AG09309 (cell line): ENCODE results near the gene DPP10.

ENCODE experiments used
- DNase-seq: peaks from one replicate; pipeline ENCODE4 v3.0.0-alpha.2; 2010; ENCODE audit warnings: low read depth
- H3K4me3 ChIP-seq: 2 replicates; pipeline ENCODE4 v1.5.1; 2011; ENCODE audit warnings: mild to moderate bottlenecking, low read depth, low read length, moderate library complexity; ENCODE audit not compliant: control insufficient read depth
- TF ChIP-seq, protein P1 (sequence below): IDR thresholded peaks from 2 replicates; pipeline ENCODE4 v1.5.1; 2011; ENCODE audit warnings: mild to moderate bottlenecking, low read depth, low read length, inconsistent platforms; ENCODE audit not compliant: insufficient read depth, control insufficient read depth; ENCODE audit errors: missing control alignments

The DPP10 gene

GRCh38 chr2:115094441-115094840 is 652.0 kb downstream of the DPP10 start:
- DNase-seq: no peak
- TF ChIP-seq, protein P1, sequence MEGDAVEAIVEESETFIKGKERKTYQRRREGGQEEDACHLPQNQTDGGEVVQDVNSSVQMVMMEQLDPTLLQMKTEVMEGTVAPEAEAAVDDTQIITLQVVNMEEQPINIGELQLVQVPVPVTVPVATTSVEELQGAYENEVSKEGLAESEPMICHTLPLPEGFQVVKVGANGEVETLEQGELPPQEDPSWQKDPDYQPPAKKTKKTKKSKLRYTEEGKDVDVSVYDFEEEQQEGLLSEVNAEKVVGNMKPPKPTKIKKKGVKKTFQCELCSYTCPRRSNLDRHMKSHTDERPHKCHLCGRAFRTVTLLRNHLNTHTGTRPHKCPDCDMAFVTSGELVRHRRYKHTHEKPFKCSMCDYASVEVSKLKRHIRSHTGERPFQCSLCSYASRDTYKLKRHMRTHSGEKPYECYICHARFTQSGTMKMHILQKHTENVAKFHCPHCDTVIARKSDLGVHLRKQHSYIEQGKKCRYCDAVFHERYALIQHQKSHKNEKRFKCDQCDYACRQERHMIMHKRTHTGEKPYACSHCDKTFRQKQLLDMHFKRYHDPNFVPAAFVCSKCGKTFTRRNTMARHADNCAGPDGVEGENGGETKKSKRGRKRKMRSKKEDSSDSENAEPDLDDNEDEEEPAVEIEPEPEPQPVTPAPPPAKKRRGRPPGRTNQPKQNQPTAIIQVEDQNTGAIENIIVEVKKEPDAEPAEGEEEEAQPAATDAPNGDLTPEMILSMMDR: no peak
- no peak overlapping the region for H3K4me3 ChIP-seq

GRCh38 chr2:115105966-115106365 is 663.5 kb downstream of the DPP10 start:
- TF ChIP-seq, protein P1: no peak
- DNase-seq: no peak

DNA sequence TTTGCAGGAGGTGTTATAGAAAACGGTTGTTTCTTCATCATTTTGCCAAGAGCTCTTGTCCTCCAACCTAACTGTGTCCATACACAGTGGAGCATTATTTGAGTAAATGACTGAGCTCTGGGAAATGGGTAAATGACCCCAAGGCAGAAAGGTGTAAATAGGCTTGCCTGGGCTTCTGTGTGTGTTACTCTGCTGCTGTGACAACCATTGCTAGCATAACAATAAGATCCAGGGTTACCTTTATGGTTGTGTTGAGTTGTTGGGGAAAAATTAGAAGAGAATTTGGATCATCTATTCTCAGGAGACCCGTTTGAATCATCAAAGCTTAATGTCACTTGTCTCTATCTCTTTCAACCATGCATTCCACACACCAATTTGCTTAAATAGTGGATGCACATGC is 672.7 kb downstream of the DPP10 start:
- no peak for DNase-seq
- no peak overlapping the region for H3K4me3 ChIP-seq
- TF ChIP-seq, protein P1: no peak

More at GRCh38 chr2:115105966-115106365, 663.5 kb downstream of the DPP10 start:
- no peak overlapping the region for H3K4me3 ChIP-seq

- TF ChIP-seq, protein P1: no peak
- no peak for DNase-seq
- no peak overlapping the region for H3K4me3 ChIP-seq
Observed at GRCh38 chr2:115118306-115118705, 675.9 kb downstream of the DPP10 start.

DNA sequence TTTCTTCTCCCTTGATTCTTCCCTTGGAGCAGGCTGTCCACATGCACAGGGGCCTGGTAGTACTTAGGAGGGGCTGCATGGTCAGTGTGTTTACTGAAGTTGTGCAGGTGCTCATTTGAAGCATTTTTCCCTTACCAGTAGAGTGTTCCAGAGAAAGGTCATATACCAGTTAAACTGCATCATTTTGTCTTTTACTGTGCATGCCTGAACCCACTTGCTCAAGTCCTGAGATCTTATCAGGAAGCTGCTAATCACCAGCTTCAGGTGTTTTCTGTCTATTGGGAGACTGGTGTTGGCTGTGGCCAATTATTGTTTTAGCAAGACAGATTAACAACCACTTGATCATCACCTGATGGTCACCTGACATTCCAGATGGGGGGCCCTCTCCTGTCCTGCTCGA is 676.6 kb downstream of the DPP10 start:
- no peak overlapping the region for H3K4me3 ChIP-seq
- no peak for DNase-seq
- TF ChIP-seq, protein P1: no peak

- DNase-seq: no peak
- TF ChIP-seq, protein P1: no peak
- H3K4me3 ChIP-seq: no peak overlapping the region
Observed at GRCh38 chr2:115122701-115123100, 680.3 kb downstream of the DPP10 start.

DNA sequence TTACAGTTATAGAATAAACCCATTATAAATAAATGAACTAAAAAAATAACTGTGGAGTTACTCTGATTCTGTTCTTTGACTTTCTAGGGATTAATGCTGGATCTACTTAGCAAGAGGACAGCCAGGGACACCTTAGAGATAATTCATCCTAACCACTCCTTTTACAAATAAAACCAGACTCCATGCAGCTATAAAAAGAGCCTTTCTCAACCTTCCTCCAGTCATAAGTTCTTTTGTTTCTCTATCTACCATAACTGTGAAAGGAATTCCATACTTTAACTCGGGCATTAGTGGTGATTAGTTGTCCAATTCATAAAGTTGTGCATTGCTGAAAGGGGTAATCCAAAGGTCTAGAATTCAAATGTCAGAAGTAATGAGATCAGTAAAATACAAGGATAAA is 682.4 kb downstream of the DPP10 start:
- TF ChIP-seq, protein P1: no peak
- H3K4me3 ChIP-seq: no peak overlapping the region
- no peak for DNase-seq
